ENCODE data around the gene DIP2B. TPM values are rescaled to one million over a fixed set of nuclear protein-coding genes. Genes with fewer than 3 reads are reported as not detected.

The DIP2B gene
- total RNA-seq, 1 experiment from 2014 or later = 30.2 TPM

DNA sequence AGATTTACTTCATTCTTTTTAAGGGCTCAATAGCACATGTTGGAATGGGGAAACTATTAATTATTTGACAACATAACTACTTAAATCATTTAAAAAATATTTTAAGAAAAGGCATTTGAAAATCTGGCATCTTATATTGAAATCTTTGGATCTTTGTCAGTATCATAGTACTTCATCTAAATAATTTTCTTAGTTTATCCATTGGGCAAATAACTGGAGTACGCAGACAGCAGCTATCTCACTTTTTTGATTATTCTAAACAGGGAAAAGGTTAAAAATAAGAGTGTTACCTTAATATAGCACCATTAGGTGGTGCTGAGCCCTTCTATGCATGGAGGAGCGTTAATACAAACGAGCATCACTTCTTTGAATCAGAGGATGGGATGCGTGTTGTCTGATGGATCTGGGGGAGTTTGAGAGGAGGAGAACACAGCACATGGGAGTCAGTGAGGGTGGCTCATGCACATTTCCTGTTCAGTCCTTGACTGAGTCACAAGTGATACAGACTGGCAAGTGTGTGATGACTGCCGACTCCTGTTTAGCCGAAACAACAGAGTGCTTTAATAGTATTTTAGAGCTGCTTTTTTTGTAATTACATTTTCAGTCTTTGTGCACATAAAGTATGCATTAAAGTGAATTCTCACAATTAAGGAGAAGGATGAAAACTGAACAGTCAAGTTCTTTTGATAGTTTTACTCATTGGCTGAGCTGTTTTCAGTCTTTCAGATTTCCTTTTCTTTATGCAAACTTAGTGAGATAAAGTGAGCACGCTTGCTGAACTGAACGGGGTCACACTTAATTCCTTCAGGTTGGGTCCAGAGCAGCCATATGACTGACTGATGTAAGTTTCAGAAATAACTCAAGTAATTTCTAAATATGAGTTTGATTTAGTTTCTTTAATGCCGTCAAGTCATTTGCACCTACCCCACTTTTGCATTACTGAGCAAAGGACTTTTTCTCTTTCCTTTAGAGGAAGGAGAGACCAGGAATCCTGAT, 92.7 kb downstream of the DIP2B start:
- peaks cover 33% of the 10 kb centered on the region for H3K4me1 ChIP-seq (ENCODE audit: control insufficient read depth, insufficient read depth, low read length)
- intact Hi-C loops (cut with micrococcal nuclease; ENCODE audit: unreplicated experiment) (no loop called here), in situ Hi-C loops (cut with HindIII; ENCODE audit: low pct_unique_long_range_greater_than_20kb, low sequenced_read_pairs) (no loop called here)
- POLR2A ChIA-PET = no interaction called here
- ATAC-seq = peak; percentile 95
- H3K9me3 ChIP-seq (ENCODE audit: control insufficient read depth, insufficient read depth, low read depth, low read length) = no peaks in the 10 kb centered on the region
- H3K27ac ChIP-seq (ENCODE audit: low read length) = peak overlapping the region; percentile 93
- peak overlapping the region; percentile 11 to 38; a peak in 3 of 4 replicates for H3K4me3 ChIP-seq (ENCODE audit: low read depth in 2 of 2, low read length in 2 of 2)
- H3K27me3 ChIP-seq (ENCODE audit: control insufficient read depth, insufficient read depth, low read length) = no peaks in the 10 kb centered on the region
- H3K36me3 ChIP-seq (ENCODE audit: control insufficient read depth, insufficient read depth, low read length) = no peaks in the 10 kb centered on the region
- TF ChIP-seq POLR2AphosphoS5 (IDR thresholded peaks at IDR 0.05; ENCODE audit: low read depth, low read length) (peak; percentile 40; the same call in 1 of the 2 replicates), TCF7L2 (IDR thresholded peaks at IDR 0.05; ENCODE audit: low read depth, low read length) (0 out of 2 replicates have a peak, but pooled peaks have one; percentile 23)
- TF ChIP-seq, protein P1, sequence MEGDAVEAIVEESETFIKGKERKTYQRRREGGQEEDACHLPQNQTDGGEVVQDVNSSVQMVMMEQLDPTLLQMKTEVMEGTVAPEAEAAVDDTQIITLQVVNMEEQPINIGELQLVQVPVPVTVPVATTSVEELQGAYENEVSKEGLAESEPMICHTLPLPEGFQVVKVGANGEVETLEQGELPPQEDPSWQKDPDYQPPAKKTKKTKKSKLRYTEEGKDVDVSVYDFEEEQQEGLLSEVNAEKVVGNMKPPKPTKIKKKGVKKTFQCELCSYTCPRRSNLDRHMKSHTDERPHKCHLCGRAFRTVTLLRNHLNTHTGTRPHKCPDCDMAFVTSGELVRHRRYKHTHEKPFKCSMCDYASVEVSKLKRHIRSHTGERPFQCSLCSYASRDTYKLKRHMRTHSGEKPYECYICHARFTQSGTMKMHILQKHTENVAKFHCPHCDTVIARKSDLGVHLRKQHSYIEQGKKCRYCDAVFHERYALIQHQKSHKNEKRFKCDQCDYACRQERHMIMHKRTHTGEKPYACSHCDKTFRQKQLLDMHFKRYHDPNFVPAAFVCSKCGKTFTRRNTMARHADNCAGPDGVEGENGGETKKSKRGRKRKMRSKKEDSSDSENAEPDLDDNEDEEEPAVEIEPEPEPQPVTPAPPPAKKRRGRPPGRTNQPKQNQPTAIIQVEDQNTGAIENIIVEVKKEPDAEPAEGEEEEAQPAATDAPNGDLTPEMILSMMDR (IDR thresholded peaks at IDR 0.05) = peak; percentile 51
- TF ChIP-seq, protein P2, sequence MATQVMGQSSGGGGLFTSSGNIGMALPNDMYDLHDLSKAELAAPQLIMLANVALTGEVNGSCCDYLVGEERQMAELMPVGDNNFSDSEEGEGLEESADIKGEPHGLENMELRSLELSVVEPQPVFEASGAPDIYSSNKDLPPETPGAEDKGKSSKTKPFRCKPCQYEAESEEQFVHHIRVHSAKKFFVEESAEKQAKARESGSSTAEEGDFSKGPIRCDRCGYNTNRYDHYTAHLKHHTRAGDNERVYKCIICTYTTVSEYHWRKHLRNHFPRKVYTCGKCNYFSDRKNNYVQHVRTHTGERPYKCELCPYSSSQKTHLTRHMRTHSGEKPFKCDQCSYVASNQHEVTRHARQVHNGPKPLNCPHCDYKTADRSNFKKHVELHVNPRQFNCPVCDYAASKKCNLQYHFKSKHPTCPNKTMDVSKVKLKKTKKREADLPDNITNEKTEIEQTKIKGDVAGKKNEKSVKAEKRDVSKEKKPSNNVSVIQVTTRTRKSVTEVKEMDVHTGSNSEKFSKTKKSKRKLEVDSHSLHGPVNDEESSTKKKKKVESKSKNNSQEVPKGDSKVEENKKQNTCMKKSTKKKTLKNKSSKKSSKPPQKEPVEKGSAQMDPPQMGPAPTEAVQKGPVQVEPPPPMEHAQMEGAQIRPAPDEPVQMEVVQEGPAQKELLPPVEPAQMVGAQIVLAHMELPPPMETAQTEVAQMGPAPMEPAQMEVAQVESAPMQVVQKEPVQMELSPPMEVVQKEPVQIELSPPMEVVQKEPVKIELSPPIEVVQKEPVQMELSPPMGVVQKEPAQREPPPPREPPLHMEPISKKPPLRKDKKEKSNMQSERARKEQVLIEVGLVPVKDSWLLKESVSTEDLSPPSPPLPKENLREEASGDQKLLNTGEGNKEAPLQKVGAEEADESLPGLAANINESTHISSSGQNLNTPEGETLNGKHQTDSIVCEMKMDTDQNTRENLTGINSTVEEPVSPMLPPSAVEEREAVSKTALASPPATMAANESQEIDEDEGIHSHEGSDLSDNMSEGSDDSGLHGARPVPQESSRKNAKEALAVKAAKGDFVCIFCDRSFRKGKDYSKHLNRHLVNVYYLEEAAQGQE (IDR thresholded peaks at IDR 0.05; ENCODE audit: insufficient read depth in 1 of 2, low read depth in 2 of 2, low read length in 1 of 2) = no peak
- CTCF ChIA-PET = no interaction called here
- no TSS peak for BruUV-seq (replicated peaks)
- peak; percentile 83 for DNase-seq (ENCODE audit: low read depth, low spot score)

DNA sequence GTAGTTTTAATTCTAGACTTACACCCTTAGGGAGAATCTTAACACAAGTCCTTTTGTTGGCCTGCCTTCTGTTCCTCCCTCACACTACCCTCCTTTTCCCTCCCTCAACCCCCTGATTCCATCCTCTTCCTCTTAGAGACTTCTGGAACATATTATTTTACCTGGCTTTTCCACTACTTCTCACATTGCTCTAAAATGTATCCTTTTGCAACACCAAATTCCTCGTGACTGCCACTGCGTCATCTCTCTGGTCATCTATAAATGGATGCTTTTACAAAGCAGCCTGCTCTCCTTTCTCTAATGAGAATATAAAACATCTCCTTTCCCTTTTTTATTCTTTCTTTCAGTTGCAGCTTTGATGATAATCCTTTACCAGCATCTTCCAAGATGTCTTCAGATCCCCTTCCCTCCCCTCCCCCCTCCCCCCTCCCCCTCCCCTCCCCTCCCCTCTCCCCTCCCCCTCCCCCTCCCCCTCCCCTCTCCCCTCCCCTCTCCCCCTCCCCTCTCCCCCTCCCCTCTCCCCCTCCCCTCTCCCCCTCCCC, 93.6 kb downstream of the DIP2B start:
- H3K36me3 ChIP-seq (ENCODE audit: control insufficient read depth, insufficient read depth, low read length) = no peaks in the 10 kb centered on the region
- H3K27ac ChIP-seq (ENCODE audit: low read length) = peak overlapping the region; percentile 93
- ChIA-PET CTCF (interaction anchor here (0.7 kb wide), 1 partner anchor 134 kb away, joined by 4 read pairs; no protein-coding TSS in a partner anchor), POLR2A (no interaction called here)
- ATAC-seq (peak; percentile 37), DNase-seq (ENCODE audit: low read depth, low spot score) (no peak)
- H3K4me3 ChIP-seq (ENCODE audit: low read depth in 2 of 2, low read length in 2 of 2) = peak overlapping the region in 1 of 2 experiments; percentile 21; a peak in 1 of 4 replicates
- intact Hi-C loops (cut with micrococcal nuclease; ENCODE audit: unreplicated experiment) (no loop called here), in situ Hi-C loops (cut with HindIII; ENCODE audit: low pct_unique_long_range_greater_than_20kb, low sequenced_read_pairs) (no loop called here)
- H3K9me3 ChIP-seq (ENCODE audit: control insufficient read depth, insufficient read depth, low read depth, low read length) = no peaks in the 10 kb centered on the region
- H3K4me1 ChIP-seq (ENCODE audit: control insufficient read depth, insufficient read depth, low read length) = peaks cover 33% of the 10 kb centered on the region
- H3K27me3 ChIP-seq (ENCODE audit: control insufficient read depth, insufficient read depth, low read length) = no peaks in the 10 kb centered on the region
- no peak for TF ChIP-seq TCF7L2 (IDR thresholded peaks at IDR 0.05; ENCODE audit: low read depth, low read length)
- TF ChIP-seq POLR2AphosphoS5 (IDR thresholded peaks at IDR 0.05; ENCODE audit: low read depth, low read length) = no peak
- TF ChIP-seq SIN3A (IDR thresholded peaks at IDR 0.05; ENCODE audit: borderline replicate concordance, insufficient read depth, low read depth, low read length) = no peak
- TF ChIP-seq, protein P1 (IDR thresholded peaks at IDR 0.05) = no peak
- TF ChIP-seq, protein P2 (IDR thresholded peaks at IDR 0.05; ENCODE audit: insufficient read depth in 1 of 2, low read depth in 2 of 2, low read length in 1 of 2) = no peak
- no TSS peak for BruUV-seq (replicated peaks)

Data from Panc1 (cell line).